HCT116 (cell line): Measurements from ENCODE around the gene SLC25A45. TPM values are rescaled to one million over a fixed set of nuclear protein-coding genes. Genes with fewer than 3 reads are reported as not detected.

Source experiments
- ATAC-seq: fragments of 200-7000 bp; cut with Tn5 transposase; 2 replicates; pipeline ENCODE4 v1.9.1; 2020; ENCODE audit warnings: mild to moderate bottlenecking, moderate library complexity
- BruUV-seq: library from RNA; stranded (reverse); fragments of 400-500 nt; replicated peaks from 2 replicates; lab custom pipeline; 2021; lab: Mats Ljungman, UMichigan
- CTCF ChIA-PET: fragments of 300-600 bp; sonication (Branson Sonifier 250); formaldehyde crosslinking; loops from one replicate; lab custom pipeline; 2021; ENCODE audit warnings: antibody characterized with exemption; lab: Charles Lee
- POLR2A ChIA-PET: fragments of 300-600, 350-600 bp; sonication (Branson Sonifier 250); formaldehyde crosslinking; loops from one replicate; lab custom pipeline; 2021; ENCODE audit warnings: antibody characterized with exemption; lab: Charles Lee
- RAD21 ChIA-PET, 2 experiments: fragments of 300-600 bp; sonication (Branson Sonifier 250); formaldehyde crosslinking; loops; one replicate each; lab custom pipeline; 2023; ENCODE audit warnings: low total read pairs in 2 of 2; ENCODE audit not compliant: uncharacterized antibody in 2 of 2, unreplicated experiment in 2 of 2, low non-redundant PET in 1 of 2; lab: Charles Lee
- DNase-seq: peaks from one replicate; pipeline ENCODE4 v3.0.0-alpha.2; 2010; ENCODE audit warnings: low read depth, low spot score
- H2AFZ ChIP-seq: fragments of 200-600 bp; shearing (Covaris generic), sonication (generic); 2 replicates; pipeline ENCODE4 v1.6.1; 2017; ENCODE audit warnings: low read depth, mixed run types, mixed read lengths, antibody characterized with exemption, low read length; ENCODE audit not compliant: poor library complexity, severe bottlenecking
- H3K27ac ChIP-seq: 2 replicates; pipeline ENCODE4 v1.5.1; 2012; ENCODE audit warnings: low read depth, low read length
- H3K27me3 ChIP-seq: fragments of 200-600 bp; sonication (generic); 2 replicates; pipeline ENCODE4 v1.6.1; 2016; ENCODE audit warnings: mixed run types, low read length, mixed read lengths; ENCODE audit not compliant: insufficient read depth
- H3K36me3 ChIP-seq, 2 experiments: fragments of 200-500 bp in 1 of 2; fragments of 200-600 bp in 1 of 2; sonication (Bioruptor generic) in 1 of 2; sonication (generic) in 1 of 2; 2 replicates each; pipeline versions ENCODE4 v1.5.1 to v1.6.1; 2014 to 2016; ENCODE audit warnings: low read length in 2 of 2, inconsistent platforms in 1 of 2, mixed read lengths in 1 of 2, mixed run types in 1 of 2; ENCODE audit not compliant: insufficient read depth in 2 of 2, control insufficient read depth in 1 of 2
- H3K4me1 ChIP-seq, 2 experiments: fragments of 200-600 bp in 1 of 2; sonication (generic) in 1 of 2; 2 replicates each; pipeline versions ENCODE4 v1.5.1 to v1.6.1; 2012 to 2017; ENCODE audit warnings: low read length in 2 of 2, inconsistent platforms in 1 of 2, mild to moderate bottlenecking in 1 of 2, mixed read lengths in 1 of 2, mixed run types in 1 of 2, moderate library complexity in 1 of 2; ENCODE audit not compliant: insufficient read depth in 2 of 2, control insufficient read depth in 1 of 2
- H3K4me2 ChIP-seq: fragments of 200-600 bp; sonication (generic); 2 replicates; pipeline ENCODE4 v1.6.1; 2017; ENCODE audit warnings: mixed run types, low read length, mixed read lengths
- H3K4me3 ChIP-seq, 2 experiments: fragments of 200-600 bp in 1 of 2; sonication (generic) in 1 of 2; replicated peaks in 1 of 2; 2 replicates each; pipeline ENCODE4 v1.5.1; 2011 to 2016; ENCODE audit warnings: low read length in 2 of 2, control low read depth in 1 of 2, low read depth in 1 of 2, mild to moderate bottlenecking in 1 of 2, mixed read lengths in 1 of 2, mixed run types in 1 of 2
- H3K79me2 ChIP-seq: fragments of 200-600 bp; sonication (generic); 2 replicates; pipeline ENCODE4 v1.6.1; 2017; ENCODE audit warnings: mild to moderate bottlenecking, mixed run types, low read length, moderate library complexity, mixed read lengths; ENCODE audit not compliant: insufficient read depth
- H3K9ac ChIP-seq: fragments of 200-600 bp; sonication (generic); 2 replicates; pipeline ENCODE4 v1.6.1; 2016; ENCODE audit warnings: low read length, mixed read lengths
- H3K9me2 ChIP-seq: fragments of 200-600 bp; sonication (generic), shearing (Covaris generic); 2 replicates; pipeline ENCODE4 v1.6.1; 2017; ENCODE audit warnings: mixed run types, mild to moderate bottlenecking, moderate library complexity; ENCODE audit not compliant: insufficient read depth
- H3K9me3 ChIP-seq, 2 experiments: fragments of 200-500 bp in 1 of 2; fragments of 200-600 bp in 1 of 2; sonication (Bioruptor generic) in 1 of 2; sonication (generic) in 1 of 2; 2 replicates each; pipeline ENCODE4 v1.6.1; 2014 to 2017; ENCODE audit warnings: low read length in 2 of 2, mixed read lengths in 2 of 2, inconsistent platforms in 1 of 2, low read depth in 1 of 2, mild to moderate bottlenecking in 1 of 2, mixed run types in 1 of 2, moderate library complexity in 1 of 2; ENCODE audit not compliant: control insufficient read depth in 1 of 2, insufficient read depth in 1 of 2
- H4K20me1 ChIP-seq: fragments of 200-600 bp; sonication (generic), shearing (Covaris generic); 2 replicates; pipeline ENCODE4 v1.6.1; 2017; ENCODE audit warnings: mixed run types, mild to moderate bottlenecking, moderate library complexity; ENCODE audit not compliant: insufficient read depth
- CBX3 ChIP-seq: IDR thresholded peaks from 2 replicates; pipeline ENCODE4 v1.6.1; 2012; ENCODE audit warnings: low read depth
- CTCF ChIP-seq, 3 experiments: fragments of 200-600 bp in 1 of 3; sonication (generic) in 1 of 3; IDR thresholded peaks in 2 of 3; conservative IDR thresholded peaks in 1 of 3; 2 replicates each; pipeline ENCODE4 v1.5.1; 2012 to 2017; ENCODE audit warnings: low read depth in 2 of 3, low read length in 2 of 3, antibody characterized with exemption in 1 of 3, borderline replicate concordance in 1 of 3, control low read depth in 1 of 3, mild to moderate bottlenecking in 1 of 3, mixed read lengths in 1 of 3, mixed run types in 1 of 3, moderate library complexity in 1 of 3; ENCODE audit not compliant: insufficient read depth in 1 of 3
- EGR1 ChIP-seq: IDR thresholded peaks from 2 replicates; pipeline ENCODE4 v1.6.1; 2012; ENCODE audit warnings: low read depth
- ELF1 ChIP-seq: IDR thresholded peaks from 2 replicates; pipeline ENCODE4 v1.6.1; 2012; ENCODE audit warnings: low read depth, borderline replicate concordance
- EZH2 ChIP-seq: fragments of 200-600 bp; sonication (generic); IDR thresholded peaks from 2 replicates; pipeline ENCODE4 v1.6.1; 2017; ENCODE audit warnings: antibody characterized with exemption, mixed run types
- EZH2phosphoT487 ChIP-seq: fragments of 200-600 bp; IDR thresholded peaks from 2 replicates; pipeline ENCODE4 v1.6.1; 2018; ENCODE audit warnings: antibody characterized with exemption, borderline replicate concordance
- FOSL1 ChIP-seq: IDR thresholded peaks from 2 replicates; pipeline ENCODE4 v1.6.1; 2012; ENCODE audit warnings: low read depth
- POLR2A ChIP-seq: IDR thresholded peaks from 2 replicates; pipeline ENCODE4 v1.7.0; 2011; ENCODE audit warnings: borderline replicate concordance; ENCODE audit not compliant: insufficient read depth, insufficient read length; ENCODE audit errors: extremely low read depth
- POLR2AphosphoS5 ChIP-seq: IDR thresholded peaks from 2 replicates; pipeline ENCODE4 v1.6.1; 2011; ENCODE audit warnings: mild to moderate bottlenecking, low read depth, low read length, moderate library complexity
- RAD21 ChIP-seq: IDR thresholded peaks from 2 replicates; pipeline ENCODE4 v1.6.1; 2012; ENCODE audit warnings: low read depth, mild to moderate bottlenecking
- REST ChIP-seq: IDR thresholded peaks from 2 replicates; pipeline ENCODE4 v1.6.1; 2012; ENCODE audit warnings: low read depth
- SP1 ChIP-seq: IDR thresholded peaks from 2 replicates; pipeline ENCODE4 v1.6.1; 2012; ENCODE audit warnings: low read depth
- TCF7L2 ChIP-seq: IDR thresholded peaks from 2 replicates; pipeline ENCODE4 v1.7.0; 2011; ENCODE audit warnings: borderline replicate concordance, inconsistent platforms; ENCODE audit not compliant: insufficient read depth, insufficient read length; ENCODE audit errors: extremely low read depth
- YY1 ChIP-seq: IDR thresholded peaks from 2 replicates; pipeline ENCODE4 v1.6.1; 2011; ENCODE audit warnings: low read length, low read depth, moderate library complexity, mild to moderate bottlenecking; ENCODE audit not compliant: insufficient replicate concordance; ENCODE audit errors: extremely low read depth
- ZBTB33 ChIP-seq: IDR thresholded peaks from 2 replicates; pipeline ENCODE4 v1.6.1; 2011; ENCODE audit warnings: mild to moderate bottlenecking, low read length, moderate library complexity; ENCODE audit not compliant: insufficient replicate concordance; ENCODE audit errors: extremely low read depth
- ZFX ChIP-seq: fragments of 450-650 bp; IDR thresholded peaks from 2 replicates; pipeline ENCODE4 v1.6.1; 2017
- intact Hi-C: fragments of 100-400 bp; cut with micrococcal nuclease; formaldehyde crosslinking; loops from 2 replicates; pipeline ENCODE4 v1.10.0; 2022
- total RNA-seq: library from RNA; stranded (reverse); gene quantifications from one replicate; pipeline ENCODE4 v1.2.1, GENCODE V29; 2021; ENCODE audit not compliant: unreplicated experiment

The SLC25A45 gene
- total RNA-seq, 1 experiment from 2014 or later, result 3.9 TPM

GRCh38 chr11:65362320-65362931, 20.0 kb downstream of the SLC25A45 start (continued):
- TF ChIP-seq YY1 (no peak), FOSL1 (no peak), ELF1 (no peak), CTCF (IDR thresholded peaks at IDR 0.05 in 2 of 3, conservative IDR thresholded peaks at IDR 0.05 in 1 of 3; ENCODE audit: borderline replicate concordance in 1 of 3, insufficient read depth in 1 of 3, low read depth in 2 of 3, low read length in 2 of 3) (no peak), SP1 (no peak)

GRCh38 chr11:65357856-65358356, 24.5 kb downstream of the SLC25A45 start:
- ChIA-PET CTCF (no interaction called here), RAD21 (no interaction called here), POLR2A (no interaction called here)
- no peaks in the 10 kb centered on the region for H3K9me3 ChIP-seq
- H2AFZ ChIP-seq, result no peak overlapping the region
- H3K27me3 ChIP-seq, result no peaks in the 10 kb centered on the region
- H3K36me3 ChIP-seq, result no peaks in the 10 kb centered on the region
- ATAC-seq, result no peak
- H3K4me3 ChIP-seq, result no peak overlapping the region
- H3K79me2 ChIP-seq, result no peaks in the 10 kb centered on the region
- no peak overlapping the region for H3K27ac ChIP-seq
- BruUV-seq, result no TSS peak
- no peaks in the 10 kb centered on the region for H3K9me2 ChIP-seq
- H3K4me2 ChIP-seq, result no peak overlapping the region
- no peak overlapping the region for H3K9ac ChIP-seq
- intact Hi-C loops, result no loop called here
- DNase-seq, result no peak
- no peaks in the 10 kb centered on the region for H4K20me1 ChIP-seq
- H3K4me1 ChIP-seq, result peaks cover 3 to 20% of the 10 kb centered on the region in 2 experiments; a peak in 2 of 4 replicates
- no peak for TF ChIP-seq REST
- no peak for TF ChIP-seq CBX3
- no peak for TF ChIP-seq RAD21
- no peak for TF ChIP-seq EZH2
- TF ChIP-seq ELF1, result no peak
- TF ChIP-seq EZH2phosphoT487, result no peak
- TF ChIP-seq SP1, result no peak
- no peak for TF ChIP-seq ZBTB33
- no peak for TF ChIP-seq YY1
- no peak for TF ChIP-seq POLR2AphosphoS5
- TF ChIP-seq EGR1, result no peak
- no peak for TF ChIP-seq POLR2A
- no peak for TF ChIP-seq TCF7L2
- no peak for TF ChIP-seq ZFX
